ENCODE results near the gene CCDC107.

DNA sequence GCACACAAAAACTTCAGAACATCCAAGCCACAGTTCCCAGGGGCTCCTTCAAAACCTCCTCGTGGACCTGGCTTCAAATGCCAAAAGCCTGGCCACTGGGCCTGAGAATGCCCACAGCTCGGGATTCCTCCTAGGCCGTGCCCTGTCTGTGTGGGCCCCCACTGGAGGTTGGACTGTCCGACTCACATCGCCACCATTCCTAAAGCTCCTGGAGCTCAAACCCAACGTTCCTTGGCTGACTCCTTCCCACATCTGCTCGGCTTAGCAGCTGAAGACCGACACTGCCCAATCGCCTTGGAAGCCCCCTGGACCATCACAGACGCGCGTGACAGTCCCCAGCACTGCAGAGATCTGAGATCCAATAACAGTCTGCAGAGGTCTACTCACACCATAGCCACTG is 15.0 kb upstream of the CCDC107 start:
- TF ChIP-seq POLR2AphosphoS5 (IDR thresholded peaks at IDR 0.05; ENCODE audit: low read depth) (no peak), EZH2phosphoT487 (IDR thresholded peaks at IDR 0.05; ENCODE audit: unreplicated experiment) (no peak), EZH2 (IDR thresholded peaks at IDR 0.05; ENCODE audit: low read depth, unreplicated experiment) (no peak), ZNF114 (CRISPR knock-in tag; IDR thresholded peaks at IDR 0.05) (no peak), CREB1 (CRISPR knock-in tag; IDR thresholded peaks at IDR 0.05; ENCODE audit: low read depth) (no peak), JUNB (IDR thresholded peaks at IDR 0.05; ENCODE audit: unreplicated experiment) (no peak), STAT1 (IDR thresholded peaks at IDR 0.05; ENCODE audit: unreplicated experiment) (no peak), NANOG (IDR thresholded peaks at IDR 0.05; ENCODE audit: borderline replicate concordance) (no peak), ZNF331 (CRISPR knock-in tag; IDR thresholded peaks at IDR 0.05; ENCODE audit: low read depth) (no peak)
- TF ChIP-seq, protein P1, sequence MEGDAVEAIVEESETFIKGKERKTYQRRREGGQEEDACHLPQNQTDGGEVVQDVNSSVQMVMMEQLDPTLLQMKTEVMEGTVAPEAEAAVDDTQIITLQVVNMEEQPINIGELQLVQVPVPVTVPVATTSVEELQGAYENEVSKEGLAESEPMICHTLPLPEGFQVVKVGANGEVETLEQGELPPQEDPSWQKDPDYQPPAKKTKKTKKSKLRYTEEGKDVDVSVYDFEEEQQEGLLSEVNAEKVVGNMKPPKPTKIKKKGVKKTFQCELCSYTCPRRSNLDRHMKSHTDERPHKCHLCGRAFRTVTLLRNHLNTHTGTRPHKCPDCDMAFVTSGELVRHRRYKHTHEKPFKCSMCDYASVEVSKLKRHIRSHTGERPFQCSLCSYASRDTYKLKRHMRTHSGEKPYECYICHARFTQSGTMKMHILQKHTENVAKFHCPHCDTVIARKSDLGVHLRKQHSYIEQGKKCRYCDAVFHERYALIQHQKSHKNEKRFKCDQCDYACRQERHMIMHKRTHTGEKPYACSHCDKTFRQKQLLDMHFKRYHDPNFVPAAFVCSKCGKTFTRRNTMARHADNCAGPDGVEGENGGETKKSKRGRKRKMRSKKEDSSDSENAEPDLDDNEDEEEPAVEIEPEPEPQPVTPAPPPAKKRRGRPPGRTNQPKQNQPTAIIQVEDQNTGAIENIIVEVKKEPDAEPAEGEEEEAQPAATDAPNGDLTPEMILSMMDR (conservative IDR thresholded peaks at IDR 0.05; ENCODE audit: low read depth in 2 of 2): no peak
- TF ChIP-seq, protein P2, sequence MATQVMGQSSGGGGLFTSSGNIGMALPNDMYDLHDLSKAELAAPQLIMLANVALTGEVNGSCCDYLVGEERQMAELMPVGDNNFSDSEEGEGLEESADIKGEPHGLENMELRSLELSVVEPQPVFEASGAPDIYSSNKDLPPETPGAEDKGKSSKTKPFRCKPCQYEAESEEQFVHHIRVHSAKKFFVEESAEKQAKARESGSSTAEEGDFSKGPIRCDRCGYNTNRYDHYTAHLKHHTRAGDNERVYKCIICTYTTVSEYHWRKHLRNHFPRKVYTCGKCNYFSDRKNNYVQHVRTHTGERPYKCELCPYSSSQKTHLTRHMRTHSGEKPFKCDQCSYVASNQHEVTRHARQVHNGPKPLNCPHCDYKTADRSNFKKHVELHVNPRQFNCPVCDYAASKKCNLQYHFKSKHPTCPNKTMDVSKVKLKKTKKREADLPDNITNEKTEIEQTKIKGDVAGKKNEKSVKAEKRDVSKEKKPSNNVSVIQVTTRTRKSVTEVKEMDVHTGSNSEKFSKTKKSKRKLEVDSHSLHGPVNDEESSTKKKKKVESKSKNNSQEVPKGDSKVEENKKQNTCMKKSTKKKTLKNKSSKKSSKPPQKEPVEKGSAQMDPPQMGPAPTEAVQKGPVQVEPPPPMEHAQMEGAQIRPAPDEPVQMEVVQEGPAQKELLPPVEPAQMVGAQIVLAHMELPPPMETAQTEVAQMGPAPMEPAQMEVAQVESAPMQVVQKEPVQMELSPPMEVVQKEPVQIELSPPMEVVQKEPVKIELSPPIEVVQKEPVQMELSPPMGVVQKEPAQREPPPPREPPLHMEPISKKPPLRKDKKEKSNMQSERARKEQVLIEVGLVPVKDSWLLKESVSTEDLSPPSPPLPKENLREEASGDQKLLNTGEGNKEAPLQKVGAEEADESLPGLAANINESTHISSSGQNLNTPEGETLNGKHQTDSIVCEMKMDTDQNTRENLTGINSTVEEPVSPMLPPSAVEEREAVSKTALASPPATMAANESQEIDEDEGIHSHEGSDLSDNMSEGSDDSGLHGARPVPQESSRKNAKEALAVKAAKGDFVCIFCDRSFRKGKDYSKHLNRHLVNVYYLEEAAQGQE (IDR thresholded peaks at IDR 0.05; ENCODE audit: unreplicated experiment): no peak
- TF ChIP-seq, protein P3, sequence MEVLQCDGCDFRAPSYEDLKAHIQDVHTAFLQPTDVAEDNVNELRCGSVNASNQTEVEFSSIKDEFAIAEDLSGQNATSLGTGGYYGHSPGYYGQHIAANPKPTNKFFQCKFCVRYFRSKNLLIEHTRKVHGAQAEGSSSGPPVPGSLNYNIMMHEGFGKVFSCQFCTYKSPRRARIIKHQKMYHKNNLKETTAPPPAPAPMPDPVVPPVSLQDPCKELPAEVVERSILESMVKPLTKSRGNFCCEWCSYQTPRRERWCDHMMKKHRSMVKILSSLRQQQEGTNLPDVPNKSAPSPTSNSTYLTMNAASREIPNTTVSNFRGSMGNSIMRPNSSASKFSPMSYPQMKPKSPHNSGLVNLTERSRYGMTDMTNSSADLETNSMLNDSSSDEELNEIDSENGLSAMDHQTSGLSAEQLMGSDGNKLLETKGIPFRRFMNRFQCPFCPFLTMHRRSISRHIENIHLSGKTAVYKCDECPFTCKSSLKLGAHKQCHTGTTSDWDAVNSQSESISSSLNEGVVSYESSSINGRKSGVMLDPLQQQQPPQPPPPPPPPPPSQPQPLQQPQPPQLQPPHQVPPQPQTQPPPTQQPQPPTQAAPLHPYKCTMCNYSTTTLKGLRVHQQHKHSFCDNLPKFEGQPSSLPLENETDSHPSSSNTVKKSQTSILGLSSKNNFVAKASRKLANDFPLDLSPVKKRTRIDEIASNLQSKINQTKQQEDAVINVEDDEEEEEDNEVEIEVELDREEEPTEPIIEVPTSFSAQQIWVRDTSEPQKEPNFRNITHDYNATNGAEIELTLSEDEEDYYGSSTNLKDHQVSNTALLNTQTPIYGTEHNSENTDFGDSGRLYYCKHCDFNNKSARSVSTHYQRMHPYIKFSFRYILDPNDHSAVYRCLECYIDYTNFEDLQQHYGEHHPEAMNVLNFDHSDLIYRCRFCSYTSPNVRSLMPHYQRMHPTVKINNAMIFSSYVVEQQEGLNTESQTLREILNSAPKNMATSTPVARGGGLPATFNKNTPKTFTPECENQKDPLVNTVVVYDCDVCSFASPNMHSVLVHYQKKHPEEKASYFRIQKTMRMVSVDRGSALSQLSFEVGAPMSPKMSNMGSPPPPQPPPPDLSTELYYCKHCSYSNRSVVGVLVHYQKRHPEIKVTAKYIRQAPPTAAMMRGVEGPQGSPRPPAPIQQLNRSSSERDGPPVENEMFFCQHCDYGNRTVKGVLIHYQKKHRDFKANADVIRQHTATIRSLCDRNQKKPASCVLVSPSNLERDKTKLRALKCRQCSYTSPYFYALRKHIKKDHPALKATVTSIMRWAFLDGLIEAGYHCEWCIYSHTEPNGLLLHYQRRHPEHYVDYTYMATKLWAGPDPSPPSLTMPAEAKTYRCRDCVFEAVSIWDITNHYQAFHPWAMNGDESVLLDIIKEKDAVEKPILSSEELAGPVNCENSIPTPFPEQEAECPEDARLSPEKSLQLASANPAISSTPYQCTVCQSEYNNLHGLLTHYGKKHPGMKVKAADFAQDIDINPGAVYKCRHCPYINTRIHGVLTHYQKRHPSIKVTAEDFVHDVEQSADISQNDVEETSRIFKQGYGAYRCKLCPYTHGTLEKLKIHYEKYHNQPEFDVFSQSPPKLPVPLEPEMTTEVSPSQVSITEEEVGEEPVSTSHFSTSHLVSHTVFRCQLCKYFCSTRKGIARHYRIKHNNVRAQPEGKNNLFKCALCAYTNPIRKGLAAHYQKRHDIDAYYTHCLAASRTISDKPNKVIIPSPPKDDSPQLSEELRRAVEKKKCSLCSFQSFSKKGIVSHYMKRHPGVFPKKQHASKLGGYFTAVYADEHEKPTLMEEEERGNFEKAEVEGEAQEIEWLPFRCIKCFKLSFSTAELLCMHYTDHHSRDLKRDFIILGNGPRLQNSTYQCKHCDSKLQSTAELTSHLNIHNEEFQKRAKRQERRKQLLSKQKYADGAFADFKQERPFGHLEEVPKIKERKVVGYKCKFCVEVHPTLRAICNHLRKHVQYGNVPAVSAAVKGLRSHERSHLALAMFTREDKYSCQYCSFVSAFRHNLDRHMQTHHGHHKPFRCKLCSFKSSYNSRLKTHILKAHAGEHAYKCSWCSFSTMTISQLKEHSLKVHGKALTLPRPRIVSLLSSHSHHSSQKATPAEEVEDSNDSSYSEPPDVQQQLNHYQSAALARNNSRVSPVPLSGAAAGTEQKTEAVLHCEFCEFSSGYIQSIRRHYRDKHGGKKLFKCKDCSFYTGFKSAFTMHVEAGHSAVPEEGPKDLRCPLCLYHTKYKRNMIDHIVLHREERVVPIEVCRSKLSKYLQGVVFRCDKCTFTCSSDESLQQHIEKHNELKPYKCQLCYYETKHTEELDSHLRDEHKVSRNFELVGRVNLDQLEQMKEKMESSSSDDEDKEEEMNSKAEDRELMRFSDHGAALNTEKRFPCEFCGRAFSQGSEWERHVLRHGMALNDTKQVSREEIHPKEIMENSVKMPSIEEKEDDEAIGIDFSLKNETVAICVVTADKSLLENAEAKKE (CRISPR knock-in tag; IDR thresholded peaks at IDR 0.05): no peak
- TF ChIP-seq, protein P4, sequence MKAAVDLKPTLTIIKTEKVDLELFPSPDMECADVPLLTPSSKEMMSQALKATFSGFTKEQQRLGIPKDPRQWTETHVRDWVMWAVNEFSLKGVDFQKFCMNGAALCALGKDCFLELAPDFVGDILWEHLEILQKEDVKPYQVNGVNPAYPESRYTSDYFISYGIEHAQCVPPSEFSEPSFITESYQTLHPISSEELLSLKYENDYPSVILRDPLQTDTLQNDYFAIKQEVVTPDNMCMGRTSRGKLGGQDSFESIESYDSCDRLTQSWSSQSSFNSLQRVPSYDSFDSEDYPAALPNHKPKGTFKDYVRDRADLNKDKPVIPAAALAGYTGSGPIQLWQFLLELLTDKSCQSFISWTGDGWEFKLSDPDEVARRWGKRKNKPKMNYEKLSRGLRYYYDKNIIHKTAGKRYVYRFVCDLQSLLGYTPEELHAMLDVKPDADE (IDR thresholded peaks at IDR 0.05): no peak
